B cell (primary cell): Measurements from ENCODE around the gene IRAK1. TPM values are rescaled to one million over a fixed set of nuclear protein-coding genes. Genes with fewer than 3 reads are reported as not detected.

Source experiments
- ATAC-seq: fragments of 200-7000 bp; cut with Tn5 transposase; one replicate; pipeline ENCODE4 v1.10.0; 2021; ENCODE audit warnings: low read depth, mild to moderate bottlenecking, moderate number of reproducible peaks, moderate library complexity
- CTCF ChIA-PET: fragments of 350-600 bp; sonication (Branson Sonifier 250); formaldehyde crosslinking; loops from one replicate; lab custom pipeline; 2021; ENCODE audit warnings: antibody characterized with exemption, inconsistent platforms; lab: Charles Lee
- POLR2A ChIA-PET: fragments of 350-600 bp; sonication (Branson Sonifier 250); formaldehyde crosslinking; loops from one replicate; lab custom pipeline; 2021; ENCODE audit warnings: antibody characterized with exemption; lab: Charles Lee
- DNase-seq: peaks from one replicate; pipeline ENCODE4 v3.0.0; 2013
- H2AFZ ChIP-seq: 2 replicates; pipeline ENCODE4 v1.6.1; 2012; ENCODE audit warnings: mild to moderate bottlenecking, low read depth, low read length; ENCODE audit not compliant: insufficient read depth, poor library complexity, severe bottlenecking
- H3K27ac ChIP-seq, 2 donors: 1 replicate in 1 of 2; 2 replicates in 1 of 2; pipeline ENCODE4 v1.5.1; 2012 to 2013; ENCODE audit warnings: low read length in 2 of 2, mild to moderate bottlenecking in 2 of 2, moderate library complexity in 1 of 2
- H3K27me3 ChIP-seq, 4 experiments: fragments of 200-600 bp in 1 of 4; sonication (generic) in 1 of 4; replicated peaks in 1 of 4; 1 replicate in 2 of 4; 2 replicates in 2 of 4; pipeline versions ENCODE4 v1.6.1 to v1.7.0; 2013 to 2016; ENCODE audit warnings: low read length in 3 of 4, mild to moderate bottlenecking in 2 of 4, mixed read lengths in 1 of 4, moderate library complexity in 1 of 4; ENCODE audit not compliant: insufficient read depth in 4 of 4, control insufficient read depth in 3 of 4; ENCODE audit errors: control extremely low read depth in 1 of 4
- H3K36me3 ChIP-seq, 2 experiments: replicated peaks in 1 of 2; 1 replicate in 1 of 2; 2 replicates in 1 of 2; pipeline versions ENCODE4 v1.6.1 to v1.7.1; 2013; ENCODE audit warnings: low read length in 1 of 2; ENCODE audit not compliant: insufficient read depth in 2 of 2, control insufficient read depth in 1 of 2; ENCODE audit errors: control extremely low read depth in 1 of 2, extremely low read depth in 1 of 2
- H3K4me1 ChIP-seq, 2 donors: fragments of 200-600 bp in 1 of 2; sonication (generic) in 1 of 2; 1 replicate in 1 of 2; 2 replicates in 1 of 2; pipeline versions ENCODE4 v1.5.1 to v1.6.1; 2013 to 2017; ENCODE audit warnings: low read length in 2 of 2; ENCODE audit not compliant: control insufficient read depth in 2 of 2, insufficient read depth in 2 of 2
- H3K4me2 ChIP-seq: replicated peaks from 2 replicates; pipeline ENCODE3; 2012; ENCODE audit warnings: mild to moderate bottlenecking, low read depth, low read length; ENCODE audit not compliant: poor library complexity, severe bottlenecking
- H3K4me3 ChIP-seq, 5 experiments: fragments of 200-600 bp in 1 of 5; sonication (generic) in 1 of 5; 1 replicate in 3 of 5; 2 replicates in 2 of 5; pipeline versions ENCODE4 v1.5.1 to v1.7.0; 2011 to 2016; ENCODE audit warnings: low read length in 4 of 5, mild to moderate bottlenecking in 4 of 5, low read depth in 2 of 5, control low read depth in 1 of 5, moderate library complexity in 1 of 5; ENCODE audit not compliant: insufficient read depth in 1 of 5; ENCODE audit errors: control extremely low read depth in 1 of 5, extremely low read depth in 1 of 5
- H3K79me2 ChIP-seq: fragments of 200-600 bp; sonication (generic); one replicate; pipeline ENCODE4 v1.6.0; 2016; ENCODE audit warnings: low read length; ENCODE audit not compliant: control insufficient read depth, insufficient read depth
- H3K9ac ChIP-seq: fragments of 200-600 bp; sonication (generic); 2 replicates; pipeline ENCODE4 v1.6.1; 2017; ENCODE audit warnings: mild to moderate bottlenecking, low read length, moderate library complexity
- H3K9me3 ChIP-seq, 3 donors: one replicate each; pipeline versions ENCODE4 v1.6.1 to v1.7.1; 2013; ENCODE audit warnings: low read length in 2 of 3; ENCODE audit not compliant: control insufficient read depth in 2 of 3, insufficient read depth in 1 of 3; ENCODE audit errors: control extremely low read depth in 1 of 3
- H4K20me1 ChIP-seq: 2 replicates; pipeline ENCODE4 v1.6.0; 2012; ENCODE audit warnings: mild to moderate bottlenecking, low read length; ENCODE audit not compliant: insufficient read depth, control insufficient read depth, poor library complexity, severe bottlenecking
- H3K27ac Mint-ChIP-seq: one replicate; pipeline ENCODE4 v1.8.0; 2021; ENCODE audit warnings: mixed read lengths
- H3K27me3 Mint-ChIP-seq: one replicate; pipeline ENCODE4 v1.8.0; 2021; ENCODE audit warnings: mixed read lengths
- H3K4me1 Mint-ChIP-seq: one replicate; pipeline ENCODE4 v1.8.0; 2021; ENCODE audit warnings: mixed read lengths
- H3K4me3 Mint-ChIP-seq: one replicate; pipeline ENCODE4 v1.8.0; 2021; ENCODE audit warnings: mixed read lengths
- H3K9me3 Mint-ChIP-seq: one replicate; pipeline ENCODE4 v1.8.0; 2022; ENCODE audit warnings: mixed read lengths; ENCODE audit not compliant: insufficient read depth
- CTCF ChIP-seq: fragments of 200-600 bp; IDR thresholded peaks from one replicate; pipeline ENCODE4 v1.8.0; 2022; ENCODE audit warnings: antibody characterized with exemption, mild to moderate bottlenecking
- EZH2 ChIP-seq: IDR thresholded peaks from 2 replicates; pipeline ENCODE4 v1.6.1; 2012; ENCODE audit warnings: borderline replicate concordance, low read depth, mild to moderate bottlenecking, moderate library complexity, low read length; ENCODE audit not compliant: insufficient read depth, poor library complexity, severe bottlenecking
- WGBS: methylation state at CpG from one replicate; pipeline ENCODE4 v1.1.5; 2013; ENCODE audit warnings: missing lambda C conversion rate; ENCODE audit not compliant: insufficient coverage; 5-methylcytosine and 5-hydroxymethylcytosine counted together
- intact Hi-C: fragments of 100-400 bp; cut with micrococcal nuclease; formaldehyde crosslinking; loops from one replicate; pipeline ENCODE4 v1.10.0; 2022
- polyA plus RNA-seq: library from polyadenylated mRNA; depleted of rRNA; stranded (reverse); fragments of >200 nt; gene quantifications from 2 replicates; pipeline ENCODE4 v1.2.3, GENCODE V29; 2012
- total RNA-seq, 2 donors: library from RNA; stranded (reverse); fragments of 120-200 nt in 1 of 2; gene quantifications; 1 replicate in 1 of 2; 2 replicates in 1 of 2; pipeline versions ENCODE4 v1.2.3 to v1.2.4, GENCODE V29; 2013 to 2022

IRAK1 gene
- total and polyA plus RNA-seq, 2 donors (not counting 1 experiment from before 2014, with no cell fraction given), result 112 to 118 TPM

- Mint-ChIP-seq H3K4me3 (peak overlapping the region; percentile 80), H3K4me1 (peaks cover 50% of the 10 kb centered on the region), H3K27me3 (no peaks in the 10 kb centered on the region), H3K27ac (peak overlapping the region; percentile 96), H3K9me3 (no peaks in the 10 kb centered on the region)
- Histone ChIP-seq H3K27ac (peak overlapping the region; percentile 78 to 81), H4K20me1 (no peaks in the 10 kb centered on the region), H3K4me3 (peak overlapping the region in 1 of 5 experiments; percentile 47), H3K9me3 (peaks cover 0 to 4% (median 0%) of the 10 kb centered on the region in 3 donors), H3K9ac (peak overlapping the region; percentile 56), H2AFZ (peak overlapping the region; percentile 82), H3K27me3 (no peaks in the 10 kb centered on the region), H3K4me1 (peaks cover 46 to 67% of the 10 kb centered on the region in 2 donors), H3K36me3 (no peaks in the 10 kb centered on the region), H3K4me2 (peak overlapping the region; percentile 77), H3K79me2 (no peaks in the 10 kb centered on the region)
- peak; percentile 50 for ATAC-seq
- intact Hi-C loops, result loop anchor here (2.0 kb wide), 2 partner anchors 14 to 22 kb away; partner anchors contain the start of gene HCFC1
- WGBS, result 31% methylated on average over 3 of the region's 20 CpGs
- peak; percentile 75 for DNase-seq
- POLR2A ChIA-PET, result interaction anchor here (0.7 to 1.6 kb wide), 2 partner anchors 13 to 15 kb away, joined by 3 to 5 read pairs; partner anchors contain the start of gene HCFC1
- CTCF ChIA-PET, result interaction anchor here (0.7 to 1.4 kb wide), 2 partner anchors 17 to 151 kb away, joined by 3 to 4 read pairs; no protein-coding TSS in a partner anchor
- TF ChIP-seq EZH2, result no peak
- no peak for TF ChIP-seq CTCF
These were observed 35.1 kb downstream of the IRAK1 start for GRCh38 chrX:153984351-153985178.
